ENCODE results near the gene OR2AJ1. TPM values are rescaled to one million over a fixed set of nuclear protein-coding genes. Genes with fewer than 3 reads are reported as not detected.

The OR2AJ1 gene
- total RNA-seq, 2 experiments from 2014 or later, result not detected

DNA sequence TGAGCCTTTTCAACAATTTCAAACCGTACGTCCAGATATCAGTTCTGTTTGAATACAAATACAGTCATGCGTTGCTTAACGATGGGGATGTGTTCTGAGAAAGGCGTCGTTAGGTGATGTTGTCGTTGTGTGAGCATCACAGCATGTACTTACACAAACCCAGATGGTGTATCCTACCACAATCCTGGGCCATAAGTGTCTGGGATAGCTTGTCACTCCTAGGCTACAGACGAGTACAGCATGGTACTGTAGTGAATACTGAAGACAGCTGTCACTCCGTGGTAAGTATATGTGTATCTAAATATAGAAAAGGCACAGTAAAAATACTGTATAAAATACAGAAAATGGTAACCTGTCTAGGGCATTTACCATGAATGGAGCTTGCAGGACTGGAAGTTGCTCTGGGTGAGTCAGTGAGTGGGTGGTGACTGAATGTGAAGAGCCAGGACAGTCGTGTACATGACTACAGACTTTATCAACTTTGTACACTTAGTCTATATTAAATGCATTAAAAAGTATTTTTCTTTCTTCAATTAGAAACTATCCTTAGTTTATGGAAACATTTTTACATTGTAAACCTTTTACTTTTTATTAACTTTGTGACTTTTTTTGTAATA lies 39.8 kb upstream of the OR2AJ1 start:
- ChIA-PET POLR2A (interaction anchor here (0.6 to 0.7 kb wide), 2 partner anchors 10 to 951 kb away, joined by 3 read pairs; partner anchors contain the start of gene OR2W3), CTCF (ENCODE audit: unreplicated experiment) (interaction anchor here (0.6 kb wide), 1 partner anchor 326 kb away, joined by 3 read pairs; no protein-coding TSS in a partner anchor)
- TF ChIP-seq EZH2phosphoT487 (IDR thresholded peaks at IDR 0.05; ENCODE audit: borderline replicate concordance, low read depth, low read length), result no peak
- TF ChIP-seq, protein P1, sequence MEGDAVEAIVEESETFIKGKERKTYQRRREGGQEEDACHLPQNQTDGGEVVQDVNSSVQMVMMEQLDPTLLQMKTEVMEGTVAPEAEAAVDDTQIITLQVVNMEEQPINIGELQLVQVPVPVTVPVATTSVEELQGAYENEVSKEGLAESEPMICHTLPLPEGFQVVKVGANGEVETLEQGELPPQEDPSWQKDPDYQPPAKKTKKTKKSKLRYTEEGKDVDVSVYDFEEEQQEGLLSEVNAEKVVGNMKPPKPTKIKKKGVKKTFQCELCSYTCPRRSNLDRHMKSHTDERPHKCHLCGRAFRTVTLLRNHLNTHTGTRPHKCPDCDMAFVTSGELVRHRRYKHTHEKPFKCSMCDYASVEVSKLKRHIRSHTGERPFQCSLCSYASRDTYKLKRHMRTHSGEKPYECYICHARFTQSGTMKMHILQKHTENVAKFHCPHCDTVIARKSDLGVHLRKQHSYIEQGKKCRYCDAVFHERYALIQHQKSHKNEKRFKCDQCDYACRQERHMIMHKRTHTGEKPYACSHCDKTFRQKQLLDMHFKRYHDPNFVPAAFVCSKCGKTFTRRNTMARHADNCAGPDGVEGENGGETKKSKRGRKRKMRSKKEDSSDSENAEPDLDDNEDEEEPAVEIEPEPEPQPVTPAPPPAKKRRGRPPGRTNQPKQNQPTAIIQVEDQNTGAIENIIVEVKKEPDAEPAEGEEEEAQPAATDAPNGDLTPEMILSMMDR (conservative IDR thresholded peaks at IDR 0.05; ENCODE audit: low read length), result no peak
- no peak overlapping the region for H2AFZ ChIP-seq (ENCODE audit: low read length)
- H3K9me3 ChIP-seq (ENCODE audit: low read length), result no peaks in the 10 kb centered on the region
- no peak overlapping the region for H3K4me3 ChIP-seq (ENCODE audit: low read depth, low read length, poor library complexity, severe bottlenecking)
- no peaks in the 10 kb centered on the region for H3K4me1 ChIP-seq (ENCODE audit: insufficient read depth, low read length, poor library complexity, severe bottlenecking)
- H3K9me2 ChIP-seq (ENCODE audit: insufficient read depth, low read length), result no peaks in the 10 kb centered on the region
- H3K36me3 ChIP-seq (ENCODE audit: insufficient read depth, low read length), result no peaks in the 10 kb centered on the region
- no TSS peak for BruUV-seq (replicated peaks)
- H3K27ac ChIP-seq (ENCODE audit: low read depth, low read length, poor library complexity, severe bottlenecking), result no peak overlapping the region
- intact Hi-C loops (cut with micrococcal nuclease; ENCODE audit: unreplicated experiment), result no loop called here
- H4K20me1 ChIP-seq (ENCODE audit: insufficient read depth, low read length), result no peaks in the 10 kb centered on the region
- H3K79me2 ChIP-seq (ENCODE audit: insufficient read depth, low read depth, low read length), result no peaks in the 10 kb centered on the region
- no peak overlapping the region for H3K4me2 ChIP-seq (ENCODE audit: low read length)
- no peak for DNase-seq (ENCODE audit: low spot score)

DNA sequence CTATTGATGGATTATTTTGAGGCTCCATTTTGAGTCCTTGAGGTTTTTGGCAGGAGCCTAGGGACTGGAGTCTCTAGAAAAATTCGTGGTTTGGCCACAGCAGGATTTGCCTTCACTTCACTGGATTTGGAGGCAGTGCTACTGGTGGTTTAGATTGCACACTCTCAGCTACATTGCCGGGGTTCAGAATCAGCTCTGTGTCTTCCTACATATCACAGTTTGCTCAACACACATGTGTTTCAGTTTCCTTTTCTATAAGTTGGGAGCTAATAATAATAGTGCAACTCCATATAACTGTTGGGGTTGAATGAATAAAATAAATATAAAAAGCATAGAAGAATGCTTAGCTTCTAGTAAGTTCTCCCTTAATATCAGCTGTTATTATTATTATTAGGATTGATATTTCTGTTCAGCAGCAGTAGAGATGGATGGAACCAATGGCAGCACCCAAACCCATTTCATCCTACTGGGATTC lies 29.5 kb upstream of the OR2AJ1 start, which contains the start of gene OR2W3:
Gene OR2W3 (plus strand): TSS at position 425 of the 475 bp plus-strand sequence. CDS start 0 bp downstream, at position 425.
- Histone ChIP-seq H3K9me2 (ENCODE audit: insufficient read depth, low read length) (no peaks in the 10 kb centered on the region), H3K9me3 (ENCODE audit: low read length) (no peaks in the 10 kb centered on the region), H2AFZ (ENCODE audit: low read length) (no peak within 1 kb of the TSS), H3K27ac (ENCODE audit: low read depth, low read length, poor library complexity, severe bottlenecking) (no peak within 1 kb of the TSS), H3K4me2 (ENCODE audit: low read length) (no peak within 1 kb of the TSS), H3K4me1 (ENCODE audit: insufficient read depth, low read length, poor library complexity, severe bottlenecking) (no peaks in the 10 kb centered on the region), H3K79me2 (ENCODE audit: insufficient read depth, low read depth, low read length) (no peaks in the 10 kb centered on the region), H3K36me3 (ENCODE audit: insufficient read depth, low read length) (no peaks in the 10 kb centered on the region), H4K20me1 (ENCODE audit: insufficient read depth, low read length) (no peaks in the 10 kb centered on the region), H3K4me3 (ENCODE audit: low read depth, low read length, poor library complexity, severe bottlenecking) (no peak within 1 kb of the TSS)
- POLR2A ChIA-PET, result interaction anchor here (1.2 kb wide), 1 partner anchor 10 kb away, joined by 3 read pairs; no protein-coding TSS in a partner anchor
- DNase-seq (ENCODE audit: low spot score), result no peak
- intact Hi-C loops (cut with micrococcal nuclease; ENCODE audit: unreplicated experiment), result no loop called here
- BruUV-seq (replicated peaks), result no TSS peak
- CTCF ChIA-PET (ENCODE audit: unreplicated experiment), result no interaction called here
- TF ChIP-seq, protein P1 (conservative IDR thresholded peaks at IDR 0.05; ENCODE audit: low read length), result no peak
- no peak for TF ChIP-seq EZH2phosphoT487 (IDR thresholded peaks at IDR 0.05; ENCODE audit: borderline replicate concordance, low read depth, low read length)

DNA sequence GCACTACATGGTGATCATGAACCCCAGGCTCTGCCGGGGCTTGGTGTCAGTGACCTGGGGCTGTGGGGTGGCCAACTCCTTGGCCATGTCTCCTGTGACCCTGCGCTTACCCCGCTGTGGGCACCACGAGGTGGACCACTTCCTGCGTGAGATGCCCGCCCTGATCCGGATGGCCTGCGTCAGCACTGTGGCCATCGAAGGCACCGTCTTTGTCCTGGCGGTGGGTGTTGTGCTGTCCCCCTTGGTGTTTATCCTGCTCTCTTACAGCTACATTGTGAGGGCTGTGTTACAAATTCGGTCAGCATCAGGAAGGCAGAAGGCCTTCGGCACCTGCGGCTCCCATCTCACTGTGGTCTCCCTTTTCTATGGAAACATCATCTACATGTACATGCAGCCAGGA lies 28.7 kb upstream of the OR2AJ1 start:
- Histone ChIP-seq H3K9me2 (ENCODE audit: insufficient read depth, low read length) (no peaks in the 10 kb centered on the region), H3K4me2 (ENCODE audit: low read length) (no peak overlapping the region), H3K36me3 (ENCODE audit: insufficient read depth, low read length) (no peaks in the 10 kb centered on the region), H3K79me2 (ENCODE audit: insufficient read depth, low read depth, low read length) (no peaks in the 10 kb centered on the region), H4K20me1 (ENCODE audit: insufficient read depth, low read length) (no peaks in the 10 kb centered on the region), H2AFZ (ENCODE audit: low read length) (no peak overlapping the region), H3K9me3 (ENCODE audit: low read length) (no peaks in the 10 kb centered on the region), H3K4me3 (ENCODE audit: low read depth, low read length, poor library complexity, severe bottlenecking) (no peak overlapping the region), H3K27ac (ENCODE audit: low read depth, low read length, poor library complexity, severe bottlenecking) (no peak overlapping the region), H3K4me1 (ENCODE audit: insufficient read depth, low read length, poor library complexity, severe bottlenecking) (no peaks in the 10 kb centered on the region)
- TF ChIP-seq EZH2phosphoT487 (IDR thresholded peaks at IDR 0.05; ENCODE audit: borderline replicate concordance, low read depth, low read length), result no peak
- TF ChIP-seq, protein P1 (conservative IDR thresholded peaks at IDR 0.05; ENCODE audit: low read length), result no peak
- CTCF ChIA-PET (ENCODE audit: unreplicated experiment), result no interaction called here
- no peak for DNase-seq (ENCODE audit: low spot score)
- intact Hi-C loops (cut with micrococcal nuclease; ENCODE audit: unreplicated experiment), result no loop called here
- POLR2A ChIA-PET, result interaction anchor here (1.2 kb wide), 1 partner anchor 11 kb away, joined by 3 read pairs; no protein-coding TSS in a partner anchor
- BruUV-seq (replicated peaks), result no TSS peak
